ENCODE measurements around the gene DUS1L.
"Not testable (repeated sequence)": the region's sequence is repeated elsewhere in the genome, so short reads cannot be mapped to it uniquely, and the experiment has no call there.

Gene DUS1L

GRCh38 chr17:82039695-82040299 lies 25.8 kb downstream of the DUS1L start:
- DNase-seq (ENCODE audit: low read depth in 2 of 2): no peak

- not testable (repeated sequence) for DNase-seq (ENCODE audit: low read depth in 2 of 2)
Observed at GRCh38 chr17:82038796-82039409, 26.7 kb downstream of the DUS1L start.

- no peak for DNase-seq (ENCODE audit: low read depth in 2 of 2)
Observed at GRCh38 chr17:82037889-82038195, 27.8 kb downstream of the DUS1L start.

- DNase-seq (ENCODE audit: low read depth in 2 of 2): peak; percentile 91 to 95
Observed at GRCh38 chr17:82037092-82037888, 28.3 kb downstream of the DUS1L start, which contains the start of gene DCXR. Gene DCXR (minus strand): TSS chr17:82037697. CDS start chr17:82037682, 15 bp downstream.

GRCh38 chr17:82036634-82037091 lies 28.9 kb downstream of the DUS1L start:
- no peak for DNase-seq (ENCODE audit: low read depth in 2 of 2)

- no peak for DNase-seq (ENCODE audit: low read depth in 2 of 2)
Observed at GRCh38 chr17:82035956-82036633, 29.5 kb downstream of the DUS1L start.

- DNase-seq (ENCODE audit: low read depth in 2 of 2): no peak
Observed at GRCh38 chr17:82035488-82035887, 30.1 kb downstream of the DUS1L start.

GRCh38 chr17:82034371-82035011 lies 31.1 kb downstream of the DUS1L start:
- no peak for DNase-seq (ENCODE audit: low read depth in 2 of 2)

- no peak for DNase-seq (ENCODE audit: low read depth in 2 of 2)
Observed at GRCh38 chr17:82033359-82034085, 32.1 kb downstream of the DUS1L start.

GRCh38 chr17:82031885-82032627 lies 33.5 kb downstream of the DUS1L start:
- DNase-seq (ENCODE audit: low read depth in 2 of 2): peak in 1 of 2 donors; percentile 55

- no peak for DNase-seq (ENCODE audit: low read depth in 2 of 2)
Observed at GRCh38 chr17:82031303-82031884, 34.2 kb downstream of the DUS1L start, which contains the start of gene RAC3. Gene RAC3 (plus strand): TSS chr17:82031678. CDS start chr17:82031762, 84 bp downstream.

GRCh38 chr17:82030470-82031302 lies 34.9 kb downstream of the DUS1L start:
- peak; percentile 69 to 83 for DNase-seq (ENCODE audit: low read depth in 2 of 2)

- DNase-seq (ENCODE audit: low read depth in 2 of 2): no peak
Observed at GRCh38 chr17:82029990-82030469, 35.6 kb downstream of the DUS1L start.

- no peak for DNase-seq (ENCODE audit: low read depth in 2 of 2)
Observed at GRCh38 chr17:82029391-82029790, 36.2 kb downstream of the DUS1L start.

- DNase-seq (ENCODE audit: low read depth in 2 of 2): no peak
Observed at GRCh38 chr17:82028966-82029365, 36.6 kb downstream of the DUS1L start.

- DNase-seq (ENCODE audit: low read depth in 2 of 2): no peak
Observed at GRCh38 chr17:82028246-82028645, 37.4 kb downstream of the DUS1L start.

GRCh38 chr17:82025401-82026107 lies 40.0 kb downstream of the DUS1L start:
- no peak for DNase-seq (ENCODE audit: low read depth in 2 of 2)

GRCh38 chr17:82024859-82025258 lies 40.7 kb downstream of the DUS1L start:
- DNase-seq (ENCODE audit: low read depth in 2 of 2): no peak

Measured in stimulated activated CD4-positive, alpha-beta T cell treated with anti-CD3 and anti-CD28 coated beads, Interleukin-15, amount 100 ng/mL, for 48 hours (primary cell).